Measurements from ENCODE around the gene PTER. TPM values are rescaled to one million over a fixed set of nuclear protein-coding genes. Genes with fewer than 3 reads are reported as not detected.

Gene PTER
- total and polyA plus RNA-seq, 2 of the 13 experiments (the other 11 are each of a cell fraction or from before 2014, with no cell fraction given) = 6.1 to 6.6 TPM

- no peak overlapping the region for H3K4me2 ChIP-seq (ENCODE audit: low read depth, low read length)
- BruUV-seq (replicated peaks) = no TSS peak
- ChIA-PET CTCF (ENCODE audit: low intra/inter-chr PET ratio, low total read pairs) (no interaction called here), POLR2A (no interaction called here)
- H3K27ac ChIP-seq (ENCODE audit: extremely low read length, insufficient read depth, low read length) = no peak overlapping the region
- no peaks in the 10 kb centered on the region for H3K36me3 ChIP-seq (replicated peaks in 1 of 2; ENCODE audit: control insufficient read depth in 1 of 2, insufficient read depth in 2 of 2, low read length in 2 of 2)
- H3K27me3 ChIP-seq (ENCODE audit: control insufficient read depth in 1 of 2, insufficient read depth in 2 of 2, low read length in 2 of 2) = no peaks in the 10 kb centered on the region
- H3K79me2 ChIP-seq (ENCODE audit: insufficient read depth, low read length) = no peaks in the 10 kb centered on the region
- WGBS (ENCODE audit: low lambda C conversion rate) = 63% methylated on average over 6 of the region's 6 CpGs
- H2AFZ ChIP-seq (ENCODE audit: low read length) = no peak overlapping the region
- FAIRE-seq = no peak
- H3K4me1 ChIP-seq (ENCODE audit: insufficient read depth, low read length) = no peaks in the 10 kb centered on the region
- H3K4me3 ChIP-seq (replicated peaks in 1 of 3; ENCODE audit: insufficient read depth in 1 of 3, low read depth in 2 of 3, low read length in 3 of 3) = no peak overlapping the region
- no peak overlapping the region for H3K9ac ChIP-seq (ENCODE audit: insufficient read depth, low read depth, low read length)
- intact Hi-C loops (cut with micrococcal nuclease; ENCODE audit: unreplicated experiment) = no loop called here
- TF ChIP-seq MAZ (IDR thresholded peaks at IDR 0.05; ENCODE audit: borderline replicate concordance, low read depth, low read length) = no peak
- TF ChIP-seq MAZ (CRISPR knock-in tag; IDR thresholded peaks at IDR 0.05; ENCODE audit: low read depth) = no peak
- TF ChIP-seq MAFG (CRISPR knock-in tag; IDR thresholded peaks at IDR 0.05) = no peak
- TF ChIP-seq TAF1 (CRISPR knock-in tag; IDR thresholded peaks at IDR 0.05) = no peak
- no peak for TF ChIP-seq ONECUT2 (CRISPR knock-in tag; IDR thresholded peaks at IDR 0.05)
- no peak for TF ChIP-seq NR2F2 (IDR thresholded peaks at IDR 0.05; ENCODE audit: borderline replicate concordance, low read depth)
- no peak for TF ChIP-seq GTF3A (CRISPR knock-in tag; conservative IDR thresholded peaks at IDR 0.05)
- TF ChIP-seq RARG (CRISPR knock-in tag; IDR thresholded peaks at IDR 0.05; ENCODE audit: low read depth) = no peak
- TF ChIP-seq ZNF598 (CRISPR knock-in tag; IDR thresholded peaks at IDR 0.05; ENCODE audit: borderline replicate concordance) = no peak
- no peak for TF ChIP-seq CREB3 (CRISPR knock-in tag; IDR thresholded peaks at IDR 0.05)
- no peak for TF ChIP-seq TBL1XR1 (IDR thresholded peaks at IDR 0.05; ENCODE audit: borderline replicate concordance, low read length, partially characterized antibody)
- no peak for TF ChIP-seq ZNF878 (CRISPR knock-in tag; IDR thresholded peaks at IDR 0.05)
- TF ChIP-seq NCOR1 (IDR thresholded peaks at IDR 0.05; ENCODE audit: borderline replicate concordance, low read length) = no peak
- TF ChIP-seq TRIM22 (IDR thresholded peaks at IDR 0.05) = no peak
- no peak for TF ChIP-seq ZNF430 (CRISPR knock-in tag; IDR thresholded peaks at IDR 0.05)
- no peak for TF ChIP-seq NFIC (IDR thresholded peaks at IDR 0.05; ENCODE audit: low read length)
- no peak for TF ChIP-seq ZNF703 (CRISPR knock-in tag; IDR thresholded peaks at IDR 0.05; ENCODE audit: borderline replicate concordance)
- no peak for TF ChIP-seq ZNF136 (CRISPR knock-in tag; IDR thresholded peaks at IDR 0.05; ENCODE audit: low read depth)
- TF ChIP-seq GTF2F1 (IDR thresholded peaks at IDR 0.05; ENCODE audit: low read length) = no peak
- in situ Hi-C loops (cut with HindIII; ENCODE audit: extremely low pct_ligation_motif_present, low pct_unique_long_range_greater_than_20kb) = no loop called here
- ATAC-seq = no peak
- H3K9me3 ChIP-seq (ENCODE audit: low read length) = no peaks in the 10 kb centered on the region
- DNase-seq (ENCODE audit: low spot score) = no peak
- no peaks in the 10 kb centered on the region for H4K20me1 ChIP-seq (ENCODE audit: insufficient read depth, low read length)
Measured at GRCh38 chr10:16562891-16563290, 126.1 kb downstream of the PTER start.
